GM12892 (cell line): ENCODE results near the gene CHCHD4.
"Not testable (repeated sequence)": the region's sequence is repeated elsewhere in the genome, so short reads cannot be mapped to it uniquely, and the experiment has no call there.

Experiments
- DNase-seq: peaks from one replicate; pipeline ENCODE4 v3.0.0; 2011; ENCODE audit not compliant: insufficient read length
- FAIRE-seq: peaks from 2 replicates; lab custom pipeline; 2011; peaks lifted over from hg19 to GRCh38; lab: Jason Lieb, UNC
- POLR2A ChIP-seq: IDR thresholded peaks from 2 replicates; pipeline ENCODE4 v1.6.1; 2011; ENCODE audit warnings: low read depth, low read length, control low read depth
- POLR2AphosphoS5 ChIP-seq: IDR thresholded peaks from 2 replicates; pipeline ENCODE4 v1.6.1; 2011; ENCODE audit warnings: low read depth, low read length, control low read depth
- TAF1 ChIP-seq: IDR thresholded peaks from 2 replicates; pipeline ENCODE4 v1.6.1; 2011; ENCODE audit warnings: low read depth, mild to moderate bottlenecking, control low read depth, low read length, borderline replicate concordance

CHCHD4 gene

GRCh38 chr3:14077310-14077709 is 47.4 kb downstream of the CHCHD4 start:
- DNase-seq, result no peak
- TF ChIP-seq POLR2A, result no peak
- TF ChIP-seq POLR2AphosphoS5, result no peak
- no peak for TF ChIP-seq TAF1
- no peak for FAIRE-seq

- not testable (repeated sequence) for DNase-seq, FAIRE-seq
Measured at GRCh38 chr3:14075233-14075632, 49.4 kb downstream of the CHCHD4 start.

GRCh38 chr3:14064910-14065309 is 59.8 kb downstream of the CHCHD4 start:
- no peak for TF ChIP-seq POLR2A
- no peak for TF ChIP-seq POLR2AphosphoS5
- TF ChIP-seq TAF1, result no peak
- DNase-seq (no peak), FAIRE-seq (no peak)

GRCh38 chr3:14063152-14063551 is 61.5 kb downstream of the CHCHD4 start:
- TF ChIP-seq POLR2AphosphoS5, result no peak
- no peak for TF ChIP-seq TAF1
- TF ChIP-seq POLR2A, result no peak
- no peak for DNase-seq
- no peak for FAIRE-seq
